ENCODE data around the gene OR11H1.
"Not testable (repeated sequence)": the region's sequence is repeated elsewhere in the genome, so short reads cannot be mapped to it uniquely, and the experiment has no call there.

OR11H1 gene

GRCh38 chr22:15527892-15528291, at the start of gene OR11H1:
OR11H1 (plus strand) TSS chr22:15528192; CDS start chr22:15528192, 0 bp downstream.
- DNase-seq (ENCODE audit: low spot score): not testable (repeated sequence)

GRCh38 chr22:15509967-15510366, 18.0 kb upstream of the OR11H1 start:
- DNase-seq (ENCODE audit: low spot score): not testable (repeated sequence)

GRCh38 chr22:15515896-15516295, 12.1 kb upstream of the OR11H1 start:
- DNase-seq (ENCODE audit: low spot score): not testable (repeated sequence)

- DNase-seq (ENCODE audit: low spot score): not testable (repeated sequence)
These were observed 25.8 kb downstream of the OR11H1 start for GRCh38 chr22:15553767-15554166.

- DNase-seq (ENCODE audit: low spot score): not testable (repeated sequence)
These were observed 35.5 kb downstream of the OR11H1 start for GRCh38 chr22:15563461-15563860.

- not testable (repeated sequence) for DNase-seq (ENCODE audit: low spot score)
These were observed 37.1 kb downstream of the OR11H1 start for GRCh38 chr22:15565063-15565462.
